Measurements from ENCODE around the gene ANTXRL. TPM values are rescaled to one million over a fixed set of nuclear protein-coding genes. Genes with fewer than 3 reads are reported as not detected.
"Not testable (repeated sequence)": the region's sequence is repeated elsewhere in the genome, so short reads cannot be mapped to it uniquely, and the experiment has no call there.

ANTXRL gene
- total and polyA plus RNA-seq, 7 donors: 0.06 TPM; not detected in 6

DNA sequence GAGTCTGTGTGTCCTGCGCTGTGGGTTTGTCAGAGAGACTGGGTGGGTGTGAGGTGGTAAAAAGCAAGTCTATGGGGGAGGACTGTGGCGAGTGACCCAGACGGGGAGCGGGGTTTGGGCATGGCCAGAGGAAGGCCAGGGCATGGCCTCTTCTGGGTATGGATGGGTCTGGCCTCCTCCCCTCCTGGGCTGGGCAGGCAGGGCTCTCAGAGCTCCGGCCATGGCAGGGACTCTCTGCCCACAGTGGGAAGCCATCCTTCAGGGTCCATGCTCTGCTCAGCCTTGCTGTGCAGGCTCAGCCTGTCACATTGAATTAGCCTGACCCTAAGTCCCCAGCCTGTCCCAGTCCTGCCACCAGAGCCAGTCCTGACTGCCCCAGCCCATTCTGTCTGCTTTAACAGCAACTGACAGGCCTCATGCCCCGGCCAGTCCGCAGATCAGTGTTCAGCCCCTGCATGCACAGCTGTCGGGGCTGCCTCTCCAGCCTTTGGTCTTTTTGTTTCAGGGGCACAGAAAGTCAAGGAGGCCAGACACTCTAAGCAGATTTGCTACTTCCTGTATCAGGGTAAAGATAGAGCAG lies 7.9 kb downstream of the ANTXRL start:
- ATAC-seq: no peak
- TF ChIP-seq, protein P1, sequence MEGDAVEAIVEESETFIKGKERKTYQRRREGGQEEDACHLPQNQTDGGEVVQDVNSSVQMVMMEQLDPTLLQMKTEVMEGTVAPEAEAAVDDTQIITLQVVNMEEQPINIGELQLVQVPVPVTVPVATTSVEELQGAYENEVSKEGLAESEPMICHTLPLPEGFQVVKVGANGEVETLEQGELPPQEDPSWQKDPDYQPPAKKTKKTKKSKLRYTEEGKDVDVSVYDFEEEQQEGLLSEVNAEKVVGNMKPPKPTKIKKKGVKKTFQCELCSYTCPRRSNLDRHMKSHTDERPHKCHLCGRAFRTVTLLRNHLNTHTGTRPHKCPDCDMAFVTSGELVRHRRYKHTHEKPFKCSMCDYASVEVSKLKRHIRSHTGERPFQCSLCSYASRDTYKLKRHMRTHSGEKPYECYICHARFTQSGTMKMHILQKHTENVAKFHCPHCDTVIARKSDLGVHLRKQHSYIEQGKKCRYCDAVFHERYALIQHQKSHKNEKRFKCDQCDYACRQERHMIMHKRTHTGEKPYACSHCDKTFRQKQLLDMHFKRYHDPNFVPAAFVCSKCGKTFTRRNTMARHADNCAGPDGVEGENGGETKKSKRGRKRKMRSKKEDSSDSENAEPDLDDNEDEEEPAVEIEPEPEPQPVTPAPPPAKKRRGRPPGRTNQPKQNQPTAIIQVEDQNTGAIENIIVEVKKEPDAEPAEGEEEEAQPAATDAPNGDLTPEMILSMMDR (IDR thresholded peaks at IDR 0.05): no peak
- Histone ChIP-seq H3K36me3 (ENCODE audit: insufficient read depth in 1 of 2, low read depth in 1 of 2) (no peaks in the 10 kb centered on the region), H3K27ac (no peak overlapping the region), H3K9me3 (no peaks in the 10 kb centered on the region), H3K4me1 (no peaks in the 10 kb centered on the region), H3K27me3 (ENCODE audit: insufficient read depth in 3 of 3, low read length in 2 of 3) (no peaks in the 10 kb centered on the region), H3K4me3 (no peak overlapping the region)
- intact Hi-C loops (cut with DNase I): no loop called here
- no peak for DNase-seq
- 85 to 88% (median 88%) methylated on average over 8 of the region's 8 CpGs for WGBS, 3 donors

DNA sequence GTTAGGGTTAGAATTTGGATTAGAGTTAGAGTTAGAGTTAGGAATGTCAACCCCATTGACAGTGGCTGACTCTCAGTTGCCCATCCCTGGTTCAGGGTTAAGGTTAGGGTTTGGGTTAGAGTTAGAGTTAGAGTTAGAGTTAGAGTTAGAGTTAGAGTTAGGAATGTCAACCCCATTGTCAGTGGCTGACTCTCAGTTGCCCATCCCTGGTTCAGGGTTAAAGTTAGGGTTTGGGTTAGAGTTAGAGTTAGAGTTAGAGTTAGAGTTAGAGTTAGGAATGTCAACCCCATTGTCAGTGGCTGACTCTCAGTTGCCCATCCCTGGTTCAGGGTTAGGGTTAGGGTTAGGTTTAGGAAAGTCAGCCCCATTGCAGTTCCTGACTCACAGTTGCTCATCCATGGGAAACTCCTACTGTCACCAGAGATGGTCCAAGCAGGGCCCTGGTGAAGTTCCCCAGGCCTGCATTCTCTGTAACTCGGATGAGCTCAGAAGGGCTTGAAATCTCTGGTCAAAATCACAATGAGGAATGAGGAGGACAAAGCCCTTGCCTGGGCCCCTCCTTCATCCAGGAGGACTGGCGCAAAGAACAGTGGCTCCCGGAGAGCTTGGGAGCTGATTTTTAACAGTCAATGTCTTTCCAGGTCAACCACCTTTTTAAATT lies 8.7 kb downstream of the ANTXRL start:
- 61 to 81% (median 80%) methylated on average over 3 of the region's 3 CpGs for WGBS, 3 donors
- H3K27me3 ChIP-seq (ENCODE audit: insufficient read depth in 3 of 3, low read length in 2 of 3); H3K4me1 ChIP-seq; H3K4me3 ChIP-seq; H3K9me3 ChIP-seq; DNase-seq; H3K36me3 ChIP-seq (ENCODE audit: insufficient read depth in 1 of 2, low read depth in 1 of 2); H3K27ac ChIP-seq; intact Hi-C loops (cut with DNase I); ATAC-seq: not testable (repeated sequence)

DNA sequence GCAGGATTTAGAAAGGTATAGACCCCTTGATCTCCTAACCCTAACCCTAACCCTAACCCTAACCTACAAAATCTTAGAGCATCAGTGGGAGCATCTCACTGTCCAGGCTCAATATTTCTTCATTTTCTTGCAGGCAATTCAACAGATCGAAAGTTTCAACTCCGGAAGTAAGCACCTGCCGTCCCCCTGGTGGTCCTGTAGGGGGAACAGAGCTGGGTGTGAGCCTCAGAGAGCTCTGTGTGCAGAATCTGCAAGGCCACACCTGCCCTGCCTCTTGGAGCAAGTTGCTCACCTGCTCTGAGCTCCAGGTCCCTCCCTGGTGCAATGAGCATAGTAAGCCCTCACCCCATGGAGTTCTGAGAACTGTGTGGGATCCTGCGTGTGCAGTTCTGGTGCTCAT lies 9.3 kb downstream of the ANTXRL start:
- DNase-seq; H3K36me3 ChIP-seq (ENCODE audit: insufficient read depth in 1 of 2, low read depth in 1 of 2); ATAC-seq; H3K27ac ChIP-seq; H3K27me3 ChIP-seq (ENCODE audit: insufficient read depth in 3 of 3, low read length in 2 of 3); H3K4me1 ChIP-seq; intact Hi-C loops (cut with DNase I); H3K4me3 ChIP-seq; H3K9me3 ChIP-seq: not testable (repeated sequence)
- WGBS, 3 donors: 78 to 93% (median 82%) methylated on average over 3 to 4 of the region's 4 CpGs

DNA sequence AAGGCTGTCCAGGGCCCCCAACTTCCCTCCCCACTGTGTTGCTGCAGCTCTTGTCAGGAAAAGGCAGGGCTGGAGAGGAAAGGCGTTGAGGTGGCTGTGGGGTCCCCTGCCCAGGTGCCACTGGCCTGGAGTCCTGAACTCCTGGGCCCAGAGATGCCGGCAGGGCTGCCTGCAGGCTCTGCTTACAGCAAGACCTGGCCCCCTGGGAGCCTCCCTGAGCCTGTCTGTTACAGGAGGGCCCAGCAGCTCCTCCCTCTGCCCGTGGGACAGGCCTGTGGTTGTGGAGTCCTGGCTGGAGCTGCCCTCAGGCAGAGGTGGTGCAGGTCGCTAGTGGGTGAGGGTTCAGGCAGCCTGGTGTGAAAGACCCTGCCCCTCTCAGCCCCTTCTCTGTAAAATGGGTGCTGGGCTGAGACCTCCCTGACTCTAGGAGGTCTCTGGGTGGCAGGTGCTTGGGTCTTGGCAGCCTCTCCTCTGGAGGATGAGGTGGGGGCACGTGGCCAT lies 9.9 kb downstream of the ANTXRL start:
- Histone ChIP-seq H3K36me3 (ENCODE audit: insufficient read depth in 1 of 2, low read depth in 1 of 2) (no peaks in the 10 kb centered on the region), H3K4me3 (no peak overlapping the region), H3K4me1 (no peaks in the 10 kb centered on the region), H3K9me3 (no peaks in the 10 kb centered on the region), H3K27ac (no peak overlapping the region), H3K27me3 (ENCODE audit: insufficient read depth in 3 of 3, low read length in 2 of 3) (no peaks in the 10 kb centered on the region)
- DNase-seq (no peak), ATAC-seq (no peak)
- 68 to 78% (median 74%) methylated on average over 3 to 5 of the region's 5 CpGs for WGBS, 3 donors
- TF ChIP-seq, protein P1 (IDR thresholded peaks at IDR 0.05): no peak
- intact Hi-C loops (cut with DNase I): no loop called here

DNA sequence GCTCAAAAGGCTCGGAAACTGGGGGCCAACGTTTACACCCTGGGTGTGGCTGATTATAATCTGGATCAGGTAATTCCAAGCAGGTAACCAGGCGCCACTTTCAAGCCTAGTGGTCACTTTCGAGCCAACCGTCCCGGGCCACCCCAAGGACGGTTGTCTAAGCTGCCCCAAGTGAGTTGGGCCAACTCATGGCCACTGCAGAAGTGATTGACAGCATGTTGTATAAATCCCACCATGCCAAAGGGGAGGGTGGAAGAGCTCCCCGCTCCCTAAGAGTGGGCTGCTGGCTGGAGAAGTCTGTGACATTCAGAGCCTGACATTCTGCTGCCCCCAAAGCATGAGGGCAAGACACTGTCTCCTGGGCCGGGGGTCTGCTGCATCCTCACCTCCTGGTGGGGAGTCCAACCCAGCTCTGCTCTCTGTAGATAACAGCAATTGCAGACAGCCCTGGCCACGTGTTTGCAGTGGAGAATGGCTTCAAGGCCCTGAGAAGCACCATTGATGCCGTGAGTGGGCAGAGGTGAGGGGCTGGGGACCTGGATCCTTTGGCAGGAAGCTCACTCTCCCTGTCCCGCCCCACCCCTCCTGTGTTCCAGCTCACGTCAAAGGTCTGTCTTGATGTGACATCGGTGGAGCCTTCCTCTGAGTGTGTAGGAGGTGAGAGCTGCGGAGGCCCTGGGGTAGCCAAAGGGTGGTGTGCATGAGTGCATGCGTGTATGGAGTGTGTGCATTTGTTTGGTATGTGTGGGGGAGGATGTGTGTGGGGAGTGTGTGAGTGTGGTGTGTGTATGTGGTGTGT lies 10.8 kb downstream of the ANTXRL start:
- no peaks in the 10 kb centered on the region for H3K4me1 ChIP-seq
- no peaks in the 10 kb centered on the region for H3K27me3 ChIP-seq (ENCODE audit: insufficient read depth in 3 of 3, low read length in 2 of 3)
- intact Hi-C loops (cut with DNase I): no loop called here
- no peak overlapping the region for H3K27ac ChIP-seq
- TF ChIP-seq, protein P1 (IDR thresholded peaks at IDR 0.05): no peak
- no peaks in the 10 kb centered on the region for H3K9me3 ChIP-seq
- no peak for DNase-seq
- H3K4me3 ChIP-seq: no peak overlapping the region
- no peak for ATAC-seq
- WGBS, 3 donors: 83 to 91% (median 88%) methylated on average over 16 of the region's 16 CpGs
- H3K36me3 ChIP-seq (ENCODE audit: insufficient read depth in 1 of 2, low read depth in 1 of 2): no peaks in the 10 kb centered on the region
